Measurements from ENCODE around the gene FOXE3.

The FOXE3 gene

GRCh38 chr1:47418122-47418521, 2.0 kb downstream of the FOXE3 start:
- H3K4me3 ChIP-seq (ENCODE audit: low read depth, low read length), result no peak overlapping the region
- DNase-seq (ENCODE audit: low read depth), result no peak
- no peak for TF ChIP-seq CTCF (IDR thresholded peaks at IDR 0.05; ENCODE audit: control insufficient read depth, extremely low read depth, insufficient read depth)

GRCh38 chr1:47418681-47419325, 2.7 kb downstream of the FOXE3 start:
- DNase-seq (ENCODE audit: low read depth), result no peak
- no peak overlapping the region for H3K4me3 ChIP-seq (ENCODE audit: low read depth, low read length)
- no peak for TF ChIP-seq CTCF (IDR thresholded peaks at IDR 0.05; ENCODE audit: control insufficient read depth, extremely low read depth, insufficient read depth)

- no peak for TF ChIP-seq CTCF (IDR thresholded peaks at IDR 0.05; ENCODE audit: control insufficient read depth, extremely low read depth, insufficient read depth)
- no peak overlapping the region for H3K4me3 ChIP-seq (ENCODE audit: low read depth, low read length)
- no peak for DNase-seq (ENCODE audit: low read depth)
These were observed 4.5 kb downstream of the FOXE3 start for GRCh38 chr1:47420547-47420946.

- no peak for DNase-seq (ENCODE audit: low read depth)
- TF ChIP-seq CTCF (IDR thresholded peaks at IDR 0.05; ENCODE audit: control insufficient read depth, extremely low read depth, insufficient read depth), result no peak
- H3K4me3 ChIP-seq (ENCODE audit: low read depth, low read length), result no peak overlapping the region
These were observed 7.8 kb downstream of the FOXE3 start for GRCh38 chr1:47423872-47424271.

- DNase-seq (ENCODE audit: low read depth), result peak; percentile 39
- no peak overlapping the region for H3K4me3 ChIP-seq (ENCODE audit: low read depth, low read length)
- TF ChIP-seq CTCF (IDR thresholded peaks at IDR 0.05; ENCODE audit: control insufficient read depth, extremely low read depth, insufficient read depth), result peak; percentile 88
These were observed 8.4 kb downstream of the FOXE3 start for GRCh38 chr1:47424336-47424982.

- no peak for DNase-seq (ENCODE audit: low read depth)
- TF ChIP-seq CTCF (IDR thresholded peaks at IDR 0.05; ENCODE audit: control insufficient read depth, extremely low read depth, insufficient read depth), result no peak
- H3K4me3 ChIP-seq (ENCODE audit: low read depth, low read length), result no peak overlapping the region
These were observed 15.4 kb downstream of the FOXE3 start for GRCh38 chr1:47431534-47431933.

Data from LNCaP clone FGC (cell line).